ENCODE results near the gene RASSF8.

DNA sequence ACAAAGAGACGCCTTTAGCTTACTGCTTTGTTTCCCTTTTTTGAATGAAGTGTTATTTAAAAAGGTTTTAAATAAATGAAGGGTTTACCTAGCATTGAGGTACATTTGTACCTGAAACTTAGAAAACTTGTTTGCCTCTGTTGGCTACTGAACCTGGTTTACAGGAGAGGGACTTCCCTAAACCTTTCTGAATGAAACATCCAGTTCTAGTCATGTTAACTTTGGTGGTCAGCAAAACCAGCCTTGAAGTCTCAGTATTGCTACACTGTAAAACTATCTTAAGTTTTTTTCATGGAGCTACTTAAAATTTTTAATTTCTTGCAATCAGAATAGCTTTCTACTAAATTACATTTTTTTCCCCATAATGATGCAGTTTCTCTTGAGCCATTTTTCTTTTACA lies 38.2 kb downstream of the RASSF8 start:
- TF ChIP-seq YY1 (IDR thresholded peaks at IDR 0.05; ENCODE audit: insufficient read depth, insufficient read length): no peak
- no peak for TF ChIP-seq SUZ12 (IDR thresholded peaks at IDR 0.05; ENCODE audit: extremely low read depth, insufficient read depth, insufficient read length)
- TF ChIP-seq ZNF274 (IDR thresholded peaks at IDR 0.05; ENCODE audit: low read depth, low read length): no peak

Data from NT2/D1 (cell line).